ENCODE results near the gene GRID1. TPM values are rescaled to one million over a fixed set of nuclear protein-coding genes. Genes with fewer than 3 reads are reported as not detected.

The GRID1 gene
- total RNA-seq, 1 donor from 2014 or later: under 0.01 TPM

DNA sequence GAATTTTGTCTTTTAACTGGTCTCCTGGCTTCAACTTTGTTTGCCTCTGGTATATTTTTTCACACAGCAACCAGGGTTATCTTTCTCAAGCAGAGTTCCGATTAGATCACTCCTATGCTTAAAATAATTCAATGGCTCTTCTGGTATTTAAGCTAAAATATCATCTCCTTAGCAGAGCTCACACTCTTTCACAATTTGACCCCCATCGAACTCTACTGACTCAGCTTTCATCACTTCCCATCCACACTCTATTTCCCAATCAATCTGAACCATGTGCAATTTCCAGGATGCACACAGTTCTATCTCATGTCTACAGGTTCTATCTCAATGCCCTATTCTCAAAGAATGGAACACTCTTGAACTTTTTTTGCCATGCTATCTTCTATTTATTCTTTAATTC, 809.5 kb downstream of the GRID1 start:
- DNase-seq (ENCODE audit: low read depth in 2 of 2): peak; percentile 58 to 74

Other genes starting within 250 kb of the GRID1 start
- gene WAPL, start 155.0 kb upstream of the GRID1 start, total RNA-seq: 34.8 and 39.0 TPM in 2 replicates

All from dermis microvascular lymphatic vessel endothelial cell (primary cell).